GM21526 (cell line): Measurements from ENCODE around the gene LYSET.
A peak's percentile ranks its signal among the peaks of the same experiment; 100 is the strongest.
"Not testable (repeated sequence)": the region's sequence is repeated elsewhere in the genome, so short reads cannot be mapped to it uniquely, and the experiment has no call there.

ENCODE experiments used
- ATAC-seq: cut with Tn5 transposase; IDR thresholded peaks from one replicate; pipeline ENCODE4 v1.9.1; 2021; ENCODE audit warnings: moderate library complexity; ENCODE audit not compliant: unreplicated experiment, low FRiP score

The LYSET gene

DNA sequence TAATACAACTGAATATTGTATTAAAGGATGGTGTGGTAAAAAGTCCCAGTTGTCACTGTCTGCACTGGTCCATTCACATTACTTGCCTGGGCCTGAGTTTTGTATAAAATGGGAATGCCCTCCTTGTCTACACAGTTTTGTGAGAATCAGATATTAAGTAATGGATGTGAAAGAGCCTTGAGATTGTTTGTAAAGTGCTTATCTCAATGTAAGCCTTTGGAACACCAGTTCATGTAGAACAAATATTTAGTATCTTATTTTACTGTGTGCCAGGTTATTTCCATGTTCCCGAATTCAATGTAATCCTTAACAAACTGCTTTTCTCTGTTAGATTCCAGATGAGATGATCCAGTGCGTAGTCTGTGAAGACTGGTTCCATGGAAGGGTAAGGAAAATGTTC, 29.5 kb downstream of the LYSET start:
- no peak for ATAC-seq

DNA sequence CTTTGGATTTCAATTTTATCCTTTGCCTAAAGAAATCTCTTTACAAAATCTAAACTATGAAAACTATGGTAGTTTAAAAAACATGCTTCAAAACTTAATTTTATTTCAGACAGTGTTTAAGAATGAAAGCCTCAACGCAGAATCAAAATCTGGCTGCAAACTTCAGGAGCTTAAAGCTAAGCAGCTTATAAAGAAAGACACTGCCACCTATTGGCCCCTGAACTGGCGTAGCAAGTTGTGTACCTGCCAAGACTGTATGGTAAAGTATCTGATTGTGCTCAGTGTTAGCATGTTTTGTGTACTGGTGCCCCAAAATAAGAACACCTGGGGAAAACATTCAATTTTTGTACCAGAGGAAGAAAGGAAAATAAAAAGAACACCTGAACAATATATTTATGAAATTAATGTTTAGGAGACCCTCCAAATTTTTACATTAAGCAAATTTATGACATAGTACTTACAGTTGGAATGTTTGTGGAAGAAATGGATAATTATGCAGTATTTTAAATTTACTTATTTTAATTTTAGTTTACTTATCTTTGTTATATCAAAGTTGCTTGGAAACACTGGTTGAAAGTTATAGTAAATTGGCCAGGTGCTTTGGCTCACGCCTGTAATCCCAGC, 34.1 kb downstream of the LYSET start:
- peak; percentile 66 for ATAC-seq

DNA sequence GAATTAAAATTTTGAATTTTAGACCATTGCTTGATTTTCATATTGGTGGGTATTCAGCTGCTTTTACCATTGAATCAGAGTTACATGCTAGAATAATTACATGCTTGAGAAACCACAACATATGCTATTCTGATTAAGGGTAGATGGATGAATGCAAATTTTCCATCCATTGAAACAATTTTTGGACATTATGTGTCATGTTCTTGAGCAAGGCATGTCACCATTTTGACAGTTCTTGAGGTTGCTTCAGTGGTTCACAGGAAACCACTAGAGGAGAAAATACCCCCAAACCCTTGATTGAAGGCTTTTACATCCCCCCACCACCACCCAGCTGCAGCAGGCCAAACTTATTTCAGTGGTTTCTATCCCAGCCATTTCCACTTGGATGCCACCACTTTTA, 35.4 kb downstream of the LYSET start:
- ATAC-seq, result no peak

DNA sequence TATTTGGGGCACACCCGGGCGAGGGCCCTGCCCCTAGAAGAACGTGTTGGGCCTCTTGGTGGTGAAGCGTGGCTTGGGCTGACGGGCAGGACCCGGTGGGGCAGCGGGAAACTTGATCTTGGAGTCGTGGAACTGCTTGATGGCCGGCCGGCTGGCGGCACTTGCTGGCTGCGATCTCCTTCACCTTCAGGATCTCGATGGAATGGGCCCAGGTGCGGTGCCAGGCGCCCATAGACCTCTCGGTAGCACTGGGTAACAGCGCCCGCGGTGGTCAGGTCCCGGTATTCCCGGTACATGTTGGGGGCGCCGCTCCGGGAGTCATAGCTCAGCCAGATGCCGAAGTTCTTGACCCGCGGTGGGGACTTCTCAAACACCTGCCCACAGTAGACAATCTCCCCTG, 38.4 kb downstream of the LYSET start:
- no peak for ATAC-seq

DNA sequence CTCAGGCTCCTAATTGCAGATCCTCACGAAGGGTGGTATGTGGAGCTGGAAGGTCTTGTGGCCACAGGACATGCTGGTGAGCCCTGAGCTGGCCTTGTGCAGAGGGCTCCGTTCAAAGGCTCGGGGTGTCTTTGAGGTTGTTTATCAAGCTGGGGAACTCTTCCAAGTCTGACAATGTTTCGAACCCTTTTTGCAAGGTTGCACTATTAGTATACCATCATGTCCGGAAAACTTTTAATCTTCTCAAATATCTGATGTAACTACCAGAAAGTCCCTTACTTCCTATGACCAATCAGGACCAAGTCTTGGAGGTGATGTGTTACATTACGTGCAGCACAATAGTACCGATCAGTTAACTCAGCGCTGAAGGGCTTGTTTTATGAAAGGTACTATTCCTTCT, 43.4 kb downstream of the LYSET start:
- ATAC-seq, result no peak

DNA sequence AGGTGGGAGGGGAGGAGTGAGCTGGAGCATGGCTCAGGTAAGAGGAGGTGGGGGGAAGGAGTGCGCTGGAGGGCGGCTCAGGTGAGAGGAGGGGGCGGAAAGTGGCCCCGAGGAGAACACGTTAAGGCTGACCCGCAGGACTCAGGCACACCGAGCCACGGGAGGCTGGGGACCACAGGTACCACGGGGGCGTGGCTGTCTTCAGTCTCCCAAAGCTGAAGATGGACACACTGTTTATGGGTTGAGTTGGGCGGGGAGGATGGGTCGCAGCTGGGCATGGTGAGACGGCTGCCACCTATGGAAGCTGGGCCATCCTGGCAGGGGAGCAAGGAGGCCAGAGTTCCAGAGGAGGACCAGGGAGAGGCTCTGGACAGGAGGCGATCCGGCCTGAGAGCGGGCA, 45.4 kb downstream of the LYSET start:
- ATAC-seq, result no peak

DNA sequence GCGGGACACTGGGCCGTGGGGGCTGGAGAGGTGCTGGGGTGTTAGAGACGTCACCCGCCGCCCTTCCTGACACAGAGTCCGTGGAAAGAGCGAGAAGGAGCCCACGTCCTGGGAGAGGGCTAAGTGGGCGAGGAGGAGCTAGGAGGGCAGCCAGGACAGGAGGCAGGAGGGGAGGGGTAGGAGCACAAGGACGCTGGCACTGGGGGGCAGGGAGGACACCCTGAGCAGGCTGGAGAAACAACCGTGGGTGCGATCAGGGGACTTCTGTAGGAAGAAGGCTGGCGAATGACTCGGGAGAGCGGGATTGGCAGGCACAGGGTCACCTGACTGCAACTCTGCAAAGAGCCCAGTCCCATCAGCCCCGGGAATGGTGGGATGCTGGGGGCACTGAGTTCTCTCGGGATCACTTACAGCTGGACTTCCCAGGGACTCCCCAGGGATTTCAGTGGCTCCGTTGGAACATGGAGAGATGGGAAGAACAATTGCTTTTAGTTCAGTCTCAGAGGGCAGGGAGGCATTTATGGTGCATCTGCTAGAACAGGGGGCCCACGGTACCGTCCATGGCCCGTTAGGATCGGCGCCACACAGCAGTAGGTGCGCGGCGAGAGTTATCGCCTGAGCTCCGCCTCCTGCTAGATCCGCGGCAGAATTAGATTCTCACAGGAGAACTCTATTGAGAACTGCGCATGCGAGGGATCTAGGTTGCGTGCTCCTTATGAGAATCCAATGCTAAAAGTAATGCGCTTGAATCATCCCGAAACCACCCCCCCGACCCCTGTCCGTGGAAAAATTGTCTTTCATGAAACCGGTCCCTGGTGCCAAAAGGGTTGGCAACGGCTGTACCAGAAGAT, 46.2 kb downstream of the LYSET start:
- no peak for ATAC-seq

DNA sequence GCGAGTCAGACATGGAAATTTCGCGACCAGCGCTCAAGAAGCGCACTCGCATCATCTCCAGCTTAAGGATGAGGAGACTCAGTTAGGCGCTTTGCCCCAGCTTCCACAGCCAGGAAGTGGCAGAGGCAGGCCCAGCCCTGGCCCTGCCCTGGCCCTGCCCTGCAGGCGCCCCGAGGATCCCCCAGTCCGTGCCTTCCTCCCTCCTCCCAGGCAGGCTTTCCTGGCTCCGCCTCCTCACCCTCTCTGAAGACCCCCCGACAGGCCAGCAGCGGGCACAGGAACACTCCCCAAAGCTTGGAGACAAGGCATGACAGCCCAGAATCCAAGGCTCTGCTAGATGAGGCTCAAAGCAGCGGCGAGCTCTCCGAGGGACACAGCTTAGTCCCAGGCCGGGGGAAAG, 47.0 kb downstream of the LYSET start:
- ATAC-seq, result no peak

DNA sequence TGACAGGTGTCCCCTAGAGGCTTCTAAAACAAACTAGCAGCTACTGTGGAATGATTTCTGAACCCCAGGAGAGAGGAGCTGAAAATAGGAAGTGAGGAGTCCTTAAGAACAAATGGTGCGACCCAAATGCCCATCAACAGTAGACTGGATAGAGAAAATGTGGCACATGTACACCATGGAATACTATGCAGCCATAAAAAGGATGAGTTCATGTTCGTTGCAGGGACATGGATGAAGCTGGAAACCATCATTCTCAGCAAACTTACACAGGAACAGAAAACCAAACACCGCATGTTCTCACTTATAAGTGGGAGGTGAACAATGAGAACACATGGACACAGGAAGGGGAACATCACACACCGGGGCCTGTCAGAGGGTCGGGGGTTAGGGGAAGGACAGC, 48.0 kb downstream of the LYSET start:
- ATAC-seq, result not testable (repeated sequence)

DNA sequence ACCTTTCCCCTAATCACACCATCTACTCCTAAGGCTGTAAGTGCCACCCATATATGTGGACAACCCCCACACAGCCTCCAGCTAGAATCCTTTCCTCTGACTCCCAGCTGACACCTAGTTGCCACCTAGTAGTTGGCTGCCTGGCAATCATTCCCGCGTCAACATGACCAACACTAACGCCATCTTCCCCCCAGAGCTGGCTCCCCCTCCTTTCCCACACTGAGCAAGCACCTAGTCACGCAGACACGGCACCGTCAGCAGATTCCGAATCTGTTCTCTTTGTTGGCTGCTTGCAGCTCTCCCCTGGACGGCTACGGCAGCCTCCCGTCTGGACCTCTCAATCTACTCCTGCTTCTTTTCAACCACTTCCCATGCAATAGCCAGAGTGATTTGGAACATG, 49.7 kb downstream of the LYSET start:
- ATAC-seq, result no peak
